LNCAP (cell line): Measurements from ENCODE around the gene APOBEC3C.

Experiments
- CTCF ChIP-seq: fragments of 450-650 bp; IDR thresholded peaks from 2 replicates; pipeline ENCODE4 v1.5.1; 2017; ENCODE audit warnings: mild to moderate bottlenecking

APOBEC3C gene

GRCh38 chr22:39013942-39014722 is at the start of gene APOBEC3C:
APOBEC3C (plus strand) TSS chr22:39014257; CDS start chr22:39014363, 106 bp downstream.
- TF ChIP-seq CTCF: no peak

DNA sequence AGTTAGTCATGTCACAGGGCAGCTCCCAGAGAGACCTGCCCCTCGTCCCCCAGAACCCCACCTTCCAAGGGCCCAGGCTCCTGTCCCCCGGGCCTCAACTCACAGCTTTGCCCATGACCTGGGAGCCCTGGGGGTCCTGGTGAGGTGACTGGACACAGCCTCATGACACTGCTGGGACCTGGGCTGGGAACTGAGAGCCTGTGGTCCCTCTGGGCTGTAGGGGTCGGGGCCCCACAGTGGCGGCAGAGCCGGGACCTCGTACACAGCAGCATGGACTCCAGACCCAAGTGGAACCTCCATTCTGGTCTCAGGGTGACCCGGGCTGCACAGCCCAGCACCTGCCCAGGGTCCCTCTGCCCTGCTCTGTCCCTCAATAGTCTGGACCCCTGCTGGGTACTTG is 49.8 kb upstream of the APOBEC3C start:
- no peak for TF ChIP-seq CTCF

GRCh38 chr22:38964989-38965388 is 49.1 kb upstream of the APOBEC3C start:
- TF ChIP-seq CTCF: no peak

GRCh38 chr22:38965614-38966379 is 48.3 kb upstream of the APOBEC3C start:
- TF ChIP-seq CTCF: no peak

- TF ChIP-seq CTCF: no peak
Observed at GRCh38 chr22:38966380-38966702, 47.7 kb upstream of the APOBEC3C start.

DNA sequence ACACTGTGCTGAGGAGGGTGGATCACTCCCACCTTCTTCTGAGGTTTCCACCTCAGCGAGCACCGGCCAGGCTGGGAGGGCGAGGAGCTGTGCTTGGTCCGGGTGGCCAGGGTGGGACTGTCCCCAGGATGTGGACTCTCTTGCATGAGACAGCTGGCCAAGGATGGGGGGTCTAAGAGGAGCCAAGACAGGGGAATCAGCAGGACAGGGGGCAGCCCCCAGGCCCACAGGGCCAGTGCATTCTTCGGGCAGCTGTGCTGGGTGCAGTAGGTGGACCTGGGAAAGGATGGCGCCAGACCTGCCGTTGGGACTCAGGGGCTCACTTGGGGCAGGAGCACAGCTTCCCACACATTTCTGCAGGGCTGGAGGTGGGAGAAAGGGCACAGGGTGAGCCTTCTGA is 47.1 kb upstream of the APOBEC3C start:
- no peak for TF ChIP-seq CTCF

DNA sequence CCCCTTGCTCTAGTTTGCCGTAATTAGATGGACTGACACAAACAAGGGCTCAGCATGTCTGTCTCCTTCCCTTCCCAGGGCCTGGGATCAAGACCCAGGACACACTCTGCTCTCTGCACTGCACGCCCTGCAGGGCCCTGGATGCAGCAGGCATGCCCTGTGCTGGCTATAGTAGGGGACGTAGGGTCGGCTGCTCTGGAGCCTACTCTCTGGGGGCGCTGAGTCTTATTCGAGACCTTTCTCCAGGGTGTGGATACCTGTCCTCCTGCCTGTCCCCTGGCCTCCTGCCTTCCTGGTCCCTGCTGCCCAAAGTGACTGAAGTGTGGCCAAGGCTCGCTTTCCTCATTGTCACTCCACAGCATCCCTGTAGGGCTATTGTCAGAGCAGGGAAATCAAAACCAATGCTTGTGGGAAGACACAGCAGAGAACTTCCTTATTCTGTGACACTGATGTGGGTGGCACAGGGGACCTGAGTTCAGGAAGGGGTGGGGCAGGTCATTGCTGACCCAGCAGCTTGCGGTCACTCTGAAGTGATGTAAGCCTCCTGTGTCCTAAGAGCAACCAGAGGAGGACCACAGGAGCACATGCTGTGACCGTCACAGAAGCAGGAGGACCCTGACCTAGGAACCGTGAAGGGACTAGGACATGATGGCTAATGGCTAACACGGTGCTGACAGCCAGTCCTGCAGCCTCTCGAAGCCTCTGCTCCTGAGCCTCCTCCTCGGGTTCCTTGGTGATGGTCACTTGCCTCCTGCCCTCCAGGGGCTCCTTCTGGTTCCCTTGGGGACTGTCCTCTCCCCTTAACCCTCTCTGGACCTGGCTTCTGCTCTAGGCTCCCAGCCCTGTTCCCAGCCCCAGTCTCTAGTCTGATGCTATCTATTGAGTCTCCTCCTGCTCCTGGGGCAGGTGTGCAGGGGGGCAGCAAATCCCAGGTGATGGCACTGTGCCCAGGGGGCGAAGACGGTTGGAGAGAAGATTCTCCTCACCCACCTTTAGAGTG is 46.3 kb upstream of the APOBEC3C start:
- TF ChIP-seq CTCF: no peak
